Endodermal cell (in vitro differentiated cells): ENCODE measurements around the gene WDR54. TPM values are rescaled to one million over a fixed set of nuclear protein-coding genes. Genes with fewer than 3 reads are reported as not detected.

Experiments used
- DNase-seq: peaks from one replicate; pipeline ENCODE4 v3.0.0-alpha.2; 2017
- H3K27ac ChIP-seq: 2 replicates; pipeline ENCODE4 v1.5.1; 2013; ENCODE audit warnings: mild to moderate bottlenecking, low read depth, low read length, moderate library complexity
- H3K27me3 ChIP-seq: 2 replicates; pipeline ENCODE4 v1.6.1; 2013; ENCODE audit warnings: mild to moderate bottlenecking, low read length, moderate library complexity; ENCODE audit not compliant: insufficient read depth, control insufficient read depth, poor library complexity, severe bottlenecking
- H3K36me3 ChIP-seq: 2 replicates; pipeline ENCODE4 v1.7.0; 2013; ENCODE audit warnings: mild to moderate bottlenecking, low read length, moderate library complexity; ENCODE audit not compliant: control insufficient read depth, insufficient read depth
- H3K4me1 ChIP-seq: one replicate; pipeline ENCODE4 v1.7.0; 2013; ENCODE audit warnings: low read length; ENCODE audit not compliant: control insufficient read depth, insufficient read depth
- H3K4me3 ChIP-seq: 2 replicates; pipeline ENCODE4 v1.5.1; 2013; ENCODE audit warnings: mild to moderate bottlenecking, low read length, moderate library complexity
- H3K9ac ChIP-seq: 2 replicates; pipeline ENCODE4 v1.6.1; 2013; ENCODE audit warnings: mild to moderate bottlenecking, low read length, moderate library complexity; ENCODE audit not compliant: poor library complexity, severe bottlenecking; ENCODE audit errors: extremely low read depth
- H3K9me3 ChIP-seq: 2 replicates; pipeline ENCODE4 v1.6.1; 2013; ENCODE audit warnings: mild to moderate bottlenecking, low read length, moderate library complexity; ENCODE audit not compliant: control insufficient read depth
- H3K27ac Mint-ChIP-seq: 2 replicates; pipeline ENCODE4 v1.8.0; 2020; ENCODE audit warnings: mixed read lengths
- H3K27me3 Mint-ChIP-seq: 2 replicates; pipeline ENCODE4 v1.8.0; 2021; ENCODE audit warnings: mild to moderate bottlenecking, mixed read lengths; ENCODE audit not compliant: insufficient read depth
- H3K36me3 Mint-ChIP-seq: 2 replicates; pipeline ENCODE4 v1.8.0; 2020; ENCODE audit warnings: low read depth, mixed read lengths
- H3K4me1 Mint-ChIP-seq: 2 replicates; pipeline ENCODE4 v1.8.0; 2020; ENCODE audit warnings: mixed read lengths
- H3K4me3 Mint-ChIP-seq: 2 replicates; pipeline ENCODE4 v1.8.0; 2020; ENCODE audit warnings: mild to moderate bottlenecking, moderate library complexity, mixed read lengths
- H3K9me3 Mint-ChIP-seq: 2 replicates; pipeline ENCODE4 v1.8.0; 2020; ENCODE audit warnings: mild to moderate bottlenecking, mixed read lengths
- WGBS, 2 experiments: methylation state at CpG; one replicate each; pipeline versions ENCODE4 v1.1.5 to v1.1.7; 2013; ENCODE audit warnings: missing lambda C conversion rate in 2 of 2, mixed read lengths in 1 of 2; ENCODE audit not compliant: insufficient coverage in 1 of 2, insufficient read length in 1 of 2; 5-methylcytosine and 5-hydroxymethylcytosine counted together
- total RNA-seq, 2 donors: library from RNA; stranded (reverse); fragmentation: NEBNext Ultra II Directional in 1 of 2; extraction: Animal tissue kit (Norgen Biotek cat#: 25700) in 1 of 2; gene quantifications; 2 replicates in 1 of 2; 3 replicates in 1 of 2; pipeline ENCODE4 v1.2.1, GENCODE V29; 2021
- TF ChIP-seq, protein P1 (sequence below): fragments of 200-600 bp; sonication (generic); conservative IDR thresholded peaks from 2 replicates; pipeline ENCODE4 v1.5.0; 2021; ENCODE audit warnings: antibody characterized with exemption, mild to moderate bottlenecking

The WDR54 gene
- total RNA-seq, 2 donors from 2014 or later, result 43.1 to 69.4 TPM

DNA sequence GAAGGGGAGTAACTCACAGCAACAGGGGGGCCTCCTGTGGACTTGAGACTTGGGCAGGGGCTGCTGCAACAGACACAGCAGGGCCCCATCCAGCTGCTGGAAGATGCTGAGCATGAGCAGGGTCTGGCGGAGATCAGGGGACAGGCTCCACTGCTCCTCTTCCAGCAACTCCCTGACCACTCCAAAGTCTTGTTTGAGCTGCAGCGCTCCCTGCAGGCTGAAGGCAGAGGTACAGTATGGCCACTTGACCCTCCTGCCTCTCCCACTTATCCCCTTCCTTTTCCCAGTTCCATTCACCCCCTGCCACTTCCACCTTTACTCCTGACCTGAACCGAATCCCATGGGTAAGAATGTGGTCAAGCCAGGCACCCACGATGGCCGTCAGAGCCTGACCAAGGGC, 53.4 kb downstream of the WDR54 start:
- Mint-ChIP-seq H3K36me3 (peaks cover 28% of the 10 kb centered on the region), H3K4me3 (no peak overlapping the region), H3K27ac (no peak overlapping the region), H3K4me1 (no peaks in the 10 kb centered on the region), H3K27me3 (no peaks in the 10 kb centered on the region), H3K9me3 (no peaks in the 10 kb centered on the region)
- DNase-seq, result peak; percentile 83
- 93 to 100% methylated on average over 4 to 5 of the region's 5 CpGs for WGBS, 2 experiments
- no peaks in the 10 kb centered on the region for H3K9me3 ChIP-seq
- no peaks in the 10 kb centered on the region for H3K27me3 ChIP-seq
- no peaks in the 10 kb centered on the region for H3K4me1 ChIP-seq
- no peak overlapping the region for H3K27ac ChIP-seq
- H3K4me3 ChIP-seq, result no peak overlapping the region
- no peak overlapping the region for H3K9ac ChIP-seq
- TF ChIP-seq, protein P1, sequence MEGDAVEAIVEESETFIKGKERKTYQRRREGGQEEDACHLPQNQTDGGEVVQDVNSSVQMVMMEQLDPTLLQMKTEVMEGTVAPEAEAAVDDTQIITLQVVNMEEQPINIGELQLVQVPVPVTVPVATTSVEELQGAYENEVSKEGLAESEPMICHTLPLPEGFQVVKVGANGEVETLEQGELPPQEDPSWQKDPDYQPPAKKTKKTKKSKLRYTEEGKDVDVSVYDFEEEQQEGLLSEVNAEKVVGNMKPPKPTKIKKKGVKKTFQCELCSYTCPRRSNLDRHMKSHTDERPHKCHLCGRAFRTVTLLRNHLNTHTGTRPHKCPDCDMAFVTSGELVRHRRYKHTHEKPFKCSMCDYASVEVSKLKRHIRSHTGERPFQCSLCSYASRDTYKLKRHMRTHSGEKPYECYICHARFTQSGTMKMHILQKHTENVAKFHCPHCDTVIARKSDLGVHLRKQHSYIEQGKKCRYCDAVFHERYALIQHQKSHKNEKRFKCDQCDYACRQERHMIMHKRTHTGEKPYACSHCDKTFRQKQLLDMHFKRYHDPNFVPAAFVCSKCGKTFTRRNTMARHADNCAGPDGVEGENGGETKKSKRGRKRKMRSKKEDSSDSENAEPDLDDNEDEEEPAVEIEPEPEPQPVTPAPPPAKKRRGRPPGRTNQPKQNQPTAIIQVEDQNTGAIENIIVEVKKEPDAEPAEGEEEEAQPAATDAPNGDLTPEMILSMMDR, result peak; percentile 60
- peaks cover 30% of the 10 kb centered on the region for H3K36me3 ChIP-seq

Other genes with a start within 250 kb of the WDR54 start
- 100 to 1,000 TPM in 1 of 2 donors, 10 to 100 TPM in 1; 92.3 to 125 TPM for gene MOB1A, start 242.9 kb upstream of the WDR54 start, total RNA-seq
- 10 to 100 TPM; 77.4 to 84.5 TPM for gene MTHFD2, start 223.1 kb upstream of the WDR54 start, total RNA-seq
- 1 to 10 TPM; 2.5 to 3.7 TPM for gene SLC4A5, start 78.3 kb upstream of the WDR54 start, total RNA-seq
- gene DCTN1, start 41.4 kb upstream of the WDR54 start, total RNA-seq, result 100 to 1,000 TPM; 159 to 213 TPM
- gene C2orf81, start 111 bp upstream of the WDR54 start, total RNA-seq, result 1 to 10 TPM; 3.8 to 4.8 TPM
- gene RTKN, start 20.2 kb downstream of the WDR54 start, total RNA-seq, result 100 to 1,000 TPM in 1 of 2 donors, 10 to 100 TPM in 1; 83.6 to 117 TPM
- gene INO80B, start 33.4 kb downstream of the WDR54 start, total RNA-seq, result 10 to 100 TPM; 23.9 to 38.8 TPM
- 100 to 1,000 TPM; 110 to 116 TPM for gene WBP1, start 36.7 kb downstream of the WDR54 start, total RNA-seq
- gene MOGS, start 43.7 kb downstream of the WDR54 start, total RNA-seq, result 10 to 100 TPM; 64.8 to 72.9 TPM
- gene MRPL53, start 51.0 kb downstream of the WDR54 start, total RNA-seq, result 10 to 100 TPM; 50.9 to 62.7 TPM
- 10 to 100 TPM; 19.0 to 24.7 TPM for gene CCDC142, start 61.3 kb downstream of the WDR54 start, total RNA-seq
- 10 to 100 TPM; 31.5 to 32.4 TPM for gene TTC31, start 61.4 kb downstream of the WDR54 start, total RNA-seq
- gene LBX2, start 77.9 kb downstream of the WDR54 start, total RNA-seq, result 1 to 10 TPM; 1.3 to 1.6 TPM
- gene PCGF1, start 86.0 kb downstream of the WDR54 start, total RNA-seq, result 10 to 100 TPM; 15.5 to 21.4 TPM
- under 1 TPM; 0.22 to 0.27 TPM for gene TLX2, start 92.7 kb downstream of the WDR54 start, total RNA-seq
- gene DQX1, start 104.5 kb downstream of the WDR54 start, total RNA-seq, result 1 to 10 TPM in 1 of 2 donors, under 1 TPM in 1; 0.93 to 1.1 TPM
- 10 to 100 TPM; 76.3 to 88.9 TPM for gene AUP1, start 108.0 kb downstream of the WDR54 start, total RNA-seq
- 10 to 100 TPM; 32.8 to 38.9 TPM for gene HTRA2, start 108.2 kb downstream of the WDR54 start, total RNA-seq
- gene LOXL3, start 132.2 kb downstream of the WDR54 start, total RNA-seq, result 1 to 10 TPM; 5.4 to 7.6 TPM
- 10 to 100 TPM; 12.9 to 15.1 TPM for gene DOK1, start 133.0 kb downstream of the WDR54 start, total RNA-seq
- gene M1AP, start 226.6 kb downstream of the WDR54 start, total RNA-seq, result 1 to 10 TPM; 3.8 to 5.5 TPM
- 10 to 100 TPM in 1 of 2 donors, 1 to 10 TPM in 1; 7.0 to 10.1 TPM for gene SEMA4F, start 232.5 kb downstream of the WDR54 start, total RNA-seq